Nucleus accumbens (tissue), 56 donors: Measurements from ENCODE around the gene CLBA1.
A peak's percentile ranks its signal among the peaks of the same experiment; 100 is the strongest.

ENCODE experiments used
- DNase-seq, 56 donors: peaks; one replicate each; lab custom pipeline; 2025; lab: John Stamatoyannopoulos, UW

CLBA1 gene

DNA sequence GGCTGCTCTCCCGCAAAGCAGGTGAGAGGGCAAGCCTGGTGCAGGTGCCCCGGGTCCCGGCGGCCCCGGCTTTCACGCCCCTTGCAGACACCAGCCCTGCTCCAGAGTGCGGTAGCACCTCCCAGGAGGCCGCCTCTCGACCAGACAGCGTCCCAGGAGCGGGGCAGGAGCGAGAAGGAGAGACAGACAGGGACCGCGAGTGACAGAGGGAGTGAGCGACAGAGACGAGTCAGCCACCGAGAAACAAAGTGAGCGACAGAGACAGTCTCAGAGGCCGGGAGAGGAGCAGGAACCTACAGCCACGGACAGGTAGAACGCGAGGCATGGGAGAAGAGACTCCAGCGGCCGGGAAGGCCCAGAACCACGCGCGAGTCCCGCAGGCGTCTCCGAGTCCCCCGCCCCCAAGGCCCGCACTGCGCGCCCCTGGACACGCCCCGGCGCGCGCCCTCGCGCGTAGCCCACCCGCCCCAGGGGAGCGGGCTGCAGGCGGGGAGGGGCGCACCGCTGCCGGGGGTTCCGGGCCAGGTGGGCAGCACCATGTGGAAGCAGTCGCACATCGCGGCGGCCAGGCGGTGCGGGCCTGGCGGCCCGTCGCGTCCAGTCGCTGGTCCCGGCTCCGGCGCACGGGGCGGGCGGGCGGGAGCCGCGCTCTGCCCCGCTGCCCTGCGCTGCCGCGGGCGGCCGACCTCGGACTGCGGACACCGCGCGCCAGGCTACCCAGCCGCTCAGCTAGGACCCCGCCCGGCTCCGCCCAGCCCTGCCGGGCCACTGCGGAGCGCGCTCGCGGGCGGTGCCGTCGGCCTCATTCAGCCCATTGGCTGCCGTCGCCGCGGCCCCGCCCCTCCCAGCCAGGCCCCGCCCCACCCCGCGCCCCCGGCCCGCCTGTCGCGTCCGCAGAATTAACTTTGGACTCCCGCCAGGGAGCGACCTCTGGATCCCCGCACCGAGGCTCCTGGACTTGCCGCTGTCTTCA lies 7.6 kb upstream of the CLBA1 start, which contains the start of gene AHNAK2:
AHNAK2 (minus strand) TSS at position 694 of the 973 bp plus-strand sequence; CDS start at position 557, 137 bp downstream.
- DNase-seq: peak in 19 of 56 donors; percentile 4 to 70 (median 25)

DNA sequence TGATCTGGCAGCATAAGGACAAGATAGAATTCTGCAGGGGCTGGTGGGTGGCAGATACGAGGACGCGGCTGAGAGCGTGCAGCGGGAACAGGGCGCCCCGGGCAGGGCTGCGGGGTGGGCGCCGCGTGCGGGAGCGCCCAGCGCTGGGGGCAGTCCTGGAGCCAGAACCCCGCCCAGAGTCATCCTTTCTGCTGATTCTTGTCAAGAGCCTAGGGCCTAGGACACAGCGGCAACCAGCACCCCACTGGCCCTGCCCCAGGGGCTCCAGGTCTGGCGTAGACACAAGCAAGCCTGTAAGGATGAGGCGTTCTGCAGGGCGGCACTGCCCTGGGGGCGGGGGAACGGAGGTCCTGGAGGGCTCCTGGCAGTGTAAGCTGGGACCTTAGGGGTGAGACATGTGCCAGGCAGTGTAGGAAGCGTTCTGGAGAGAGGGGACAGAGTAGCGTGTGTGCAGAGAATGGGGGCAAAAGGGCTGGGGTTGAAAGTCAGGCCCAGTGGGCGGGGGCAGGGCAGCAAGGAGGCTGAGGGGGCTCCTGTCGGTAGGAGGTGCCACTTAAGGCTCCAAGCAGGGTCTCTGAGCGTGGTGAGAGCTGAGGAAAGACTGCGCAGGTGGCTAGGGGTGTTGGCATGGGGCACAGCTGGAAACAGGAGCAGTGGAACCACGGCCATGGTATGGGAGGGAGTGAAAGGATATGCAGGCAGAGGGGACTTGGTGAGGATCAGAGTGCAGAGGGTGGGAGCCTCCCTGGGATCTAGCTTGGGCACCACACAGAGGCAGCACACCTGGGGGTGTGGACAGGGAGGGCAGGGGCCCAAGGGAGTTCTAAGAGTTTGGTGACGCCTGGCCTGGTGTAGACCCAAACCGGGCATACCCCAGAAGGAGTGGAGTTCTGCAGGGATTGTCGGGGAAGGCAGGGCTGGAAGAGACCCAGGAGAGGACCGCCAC lies 6.6 kb upstream of the CLBA1 start:
- no peak for DNase-seq

DNA sequence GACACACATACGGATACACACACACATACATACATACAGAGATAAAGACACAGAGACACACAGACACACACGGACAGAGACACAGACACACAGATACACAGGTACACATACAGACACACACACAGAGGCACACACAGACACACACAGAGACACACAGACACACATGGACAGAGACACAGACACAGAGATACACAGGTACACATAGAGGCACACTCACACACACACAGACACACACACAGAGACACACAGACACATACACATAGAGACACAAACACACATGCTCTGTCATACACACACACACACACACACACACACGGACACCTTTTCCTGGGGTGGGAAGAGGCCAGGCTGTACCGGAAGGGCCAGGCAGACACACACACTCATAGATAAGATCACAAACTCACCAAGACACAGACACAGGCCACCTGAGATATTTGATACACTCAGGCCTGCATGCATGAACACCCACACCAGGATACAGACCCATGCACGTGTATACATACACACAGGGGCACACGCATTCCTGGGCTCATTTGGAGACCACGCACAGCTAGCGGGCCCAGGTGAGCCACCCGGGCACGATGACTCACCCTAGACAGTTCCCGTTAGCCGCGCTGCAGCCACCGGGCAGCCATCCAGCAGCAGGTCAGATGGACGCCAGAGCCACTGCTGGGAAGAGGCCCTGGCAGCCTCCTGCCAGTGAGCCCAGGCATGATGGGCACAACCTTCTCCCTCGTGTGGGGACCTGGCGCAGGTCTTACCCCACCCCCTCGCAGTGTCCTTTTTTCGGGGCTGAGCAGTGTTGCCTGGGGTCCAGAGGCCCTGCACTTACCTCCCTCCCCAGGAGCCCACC lies 5.6 kb upstream of the CLBA1 start:
- peak in 1 of 56 donors; percentile 24 for DNase-seq

DNA sequence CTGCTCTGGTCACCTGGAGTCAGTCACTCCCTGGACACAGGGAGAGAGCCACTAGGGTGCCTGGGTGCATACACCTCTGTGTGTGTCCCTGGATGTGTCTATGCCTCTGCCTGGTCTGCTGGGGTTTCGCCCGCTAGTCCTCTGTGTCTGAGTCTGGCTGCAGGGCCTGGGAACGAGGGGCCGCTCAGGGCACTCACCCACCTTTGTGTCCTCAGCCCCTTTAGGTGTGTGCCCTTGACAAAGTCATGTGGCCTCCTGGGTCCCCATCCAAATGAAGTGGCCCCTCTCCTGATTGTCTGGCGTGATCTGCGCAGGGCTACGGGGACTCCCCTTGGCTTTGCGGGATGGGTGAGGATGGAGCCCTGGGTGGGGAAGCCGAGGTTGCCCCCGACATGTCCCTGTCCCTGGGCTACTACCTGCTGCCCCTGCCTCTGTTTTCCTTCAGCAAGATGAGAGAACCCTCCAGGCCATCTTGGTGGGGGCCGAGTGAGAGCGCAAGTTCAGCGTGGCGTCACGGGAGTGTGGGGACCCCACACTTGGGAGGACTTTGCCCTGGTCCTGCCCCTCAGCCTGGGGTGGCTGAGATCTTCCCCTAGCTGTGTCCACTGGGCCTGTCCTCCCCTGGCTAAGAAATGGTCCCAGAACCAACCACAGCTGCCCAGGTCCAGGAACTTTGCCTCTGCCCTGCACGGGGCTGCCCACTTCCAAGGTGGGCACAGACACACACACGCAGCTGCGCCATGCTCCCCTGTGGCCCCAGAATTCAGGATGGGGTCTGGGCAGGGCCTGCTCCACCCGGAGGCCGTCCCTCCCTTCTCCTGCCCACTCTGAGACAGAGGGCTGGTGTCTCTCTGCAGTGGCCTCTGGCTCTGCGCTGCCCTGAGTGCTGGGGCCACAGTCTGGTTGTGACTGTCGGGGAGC lies 4.7 kb upstream of the CLBA1 start:
- no peak for DNase-seq

DNA sequence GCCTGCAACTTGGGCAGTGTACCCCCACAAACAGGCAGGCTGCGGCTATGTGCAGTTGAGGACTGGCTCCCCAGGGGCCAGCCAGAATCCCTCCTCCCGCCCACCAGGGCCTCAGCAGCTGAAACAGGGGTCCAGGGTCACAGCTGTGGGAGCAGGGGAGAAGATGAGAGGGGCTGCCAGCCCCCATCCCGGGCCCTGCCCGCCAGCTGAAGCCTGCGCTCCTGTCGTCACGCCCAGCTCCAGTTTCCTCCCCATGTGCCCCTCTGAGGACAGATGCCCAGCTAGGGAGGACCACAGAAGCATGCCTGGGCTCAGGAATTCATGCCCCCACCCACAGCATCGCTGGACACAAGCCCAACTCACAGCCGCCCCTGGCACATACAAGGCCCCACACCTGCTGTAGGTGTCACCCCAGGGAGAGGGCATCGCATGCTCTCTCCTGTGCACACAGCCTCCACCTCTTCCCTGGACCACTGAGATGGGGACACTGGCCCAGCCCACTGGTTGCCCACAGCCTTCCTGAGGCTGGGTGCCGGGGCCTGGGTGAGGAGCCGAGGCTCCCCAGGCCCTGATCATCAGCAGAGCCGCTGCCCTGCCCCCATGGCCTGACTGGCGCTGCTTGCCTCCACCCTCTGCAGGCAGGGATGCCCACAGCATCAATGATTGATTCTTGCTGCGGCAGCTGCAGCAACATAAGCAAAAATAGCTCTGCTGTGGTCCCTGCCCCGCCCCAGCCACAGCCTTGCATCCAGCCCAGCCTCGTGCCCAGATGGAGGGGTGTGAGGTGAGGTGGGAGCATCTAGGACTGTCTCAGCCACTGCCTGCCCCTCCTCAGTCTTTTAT lies 3.7 kb upstream of the CLBA1 start:
- DNase-seq: peak in 2 of 56 donors; percentile 23 to 28

DNA sequence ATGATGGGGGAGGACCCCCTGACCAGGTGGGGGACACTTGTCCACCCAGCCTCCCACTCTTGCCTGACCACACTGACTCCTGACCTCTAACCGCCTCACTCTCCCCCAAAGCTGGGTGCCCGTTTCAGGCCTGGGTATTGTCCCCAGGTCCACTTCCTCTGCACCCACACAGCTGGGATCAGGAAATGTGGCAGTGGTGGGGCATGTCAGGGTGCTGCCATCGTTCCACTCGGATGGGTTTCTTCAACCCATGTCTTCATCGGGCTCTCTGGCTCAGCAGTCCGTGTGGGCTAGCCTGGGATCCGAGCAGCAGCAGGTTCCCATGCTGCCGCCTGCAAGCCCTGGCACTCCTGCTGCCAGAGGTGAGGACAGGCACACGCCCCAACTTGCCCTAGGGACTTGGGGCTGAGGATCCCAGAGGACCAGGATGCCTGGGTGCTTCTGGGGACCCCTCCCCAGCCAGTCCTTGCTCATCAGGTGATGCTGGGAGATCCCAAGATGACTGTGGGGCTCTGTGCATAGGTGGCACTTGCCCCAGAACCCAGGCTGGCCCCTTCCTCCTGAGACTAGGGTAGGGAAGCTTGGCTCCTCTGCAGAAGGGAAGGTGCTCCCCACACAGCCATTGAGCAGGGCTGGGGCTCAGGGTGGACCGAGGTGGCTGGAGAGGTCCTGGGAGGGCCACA lies 2.9 kb upstream of the CLBA1 start:
- DNase-seq: no peak

DNA sequence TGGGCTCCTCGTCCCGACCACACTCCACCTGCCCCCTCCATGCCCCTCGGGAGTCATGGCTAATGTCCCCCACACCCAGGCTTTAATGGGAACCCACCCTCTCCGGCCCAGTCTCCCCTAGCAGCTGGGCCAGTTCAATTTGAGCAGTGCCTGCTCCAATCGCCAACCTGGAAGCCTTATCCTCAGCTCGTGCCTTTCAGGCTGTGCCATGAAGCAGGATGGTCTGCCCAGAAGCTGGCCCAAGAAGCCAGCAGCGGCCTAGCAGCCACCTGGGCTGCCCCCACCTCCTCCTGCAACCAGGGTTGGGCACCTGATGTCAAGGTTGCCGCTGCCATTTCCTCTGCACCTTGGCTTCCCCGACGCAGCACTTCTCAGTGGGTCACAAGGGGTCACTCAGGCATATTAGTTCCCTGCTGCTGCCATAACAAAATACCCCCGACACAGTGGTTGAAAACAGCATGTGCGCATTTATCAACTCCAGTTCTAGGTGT lies 2.3 kb upstream of the CLBA1 start:
- DNase-seq: no peak

DNA sequence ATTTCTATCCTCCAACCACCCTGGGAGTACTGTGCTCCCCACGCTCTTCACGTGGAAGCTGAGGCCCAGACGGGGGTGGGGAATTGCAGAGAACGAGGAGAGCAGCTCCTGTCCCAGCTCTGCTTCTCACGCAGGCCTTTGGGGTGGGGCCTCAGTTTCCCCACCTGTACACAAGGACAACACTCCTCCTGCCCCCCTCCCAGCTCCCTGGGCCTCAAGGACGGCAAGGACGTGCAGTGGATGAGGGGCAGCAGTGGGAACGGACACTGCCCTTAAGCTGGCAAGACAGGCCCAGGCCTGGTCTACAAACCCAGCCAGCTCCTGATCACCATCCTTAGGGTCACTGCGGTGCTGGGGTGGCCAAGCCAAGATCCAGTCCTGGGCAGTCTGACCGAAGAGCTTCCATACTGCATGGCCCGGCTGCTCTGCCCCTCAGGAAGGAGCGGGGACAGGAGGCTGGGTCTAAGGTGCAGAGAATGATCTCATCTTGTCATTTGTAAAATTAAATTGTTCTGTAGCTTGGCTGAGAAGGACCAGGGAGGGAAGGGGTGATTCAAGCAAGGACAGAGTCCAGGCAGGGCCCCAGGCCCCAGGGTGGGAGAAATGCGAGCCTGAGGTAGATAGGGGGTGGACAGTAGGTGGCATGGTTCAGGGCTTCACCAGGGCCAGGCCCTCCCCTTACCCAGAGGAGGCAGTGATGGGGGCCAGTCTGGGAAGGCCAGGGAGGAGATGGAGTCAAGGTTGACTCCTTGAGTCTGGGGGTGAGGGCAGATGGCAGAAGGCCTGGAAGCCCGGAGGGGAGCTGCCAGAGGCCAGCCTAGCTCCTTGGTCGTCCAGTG lies 1.3 kb upstream of the CLBA1 start:
- DNase-seq: no peak

DNA sequence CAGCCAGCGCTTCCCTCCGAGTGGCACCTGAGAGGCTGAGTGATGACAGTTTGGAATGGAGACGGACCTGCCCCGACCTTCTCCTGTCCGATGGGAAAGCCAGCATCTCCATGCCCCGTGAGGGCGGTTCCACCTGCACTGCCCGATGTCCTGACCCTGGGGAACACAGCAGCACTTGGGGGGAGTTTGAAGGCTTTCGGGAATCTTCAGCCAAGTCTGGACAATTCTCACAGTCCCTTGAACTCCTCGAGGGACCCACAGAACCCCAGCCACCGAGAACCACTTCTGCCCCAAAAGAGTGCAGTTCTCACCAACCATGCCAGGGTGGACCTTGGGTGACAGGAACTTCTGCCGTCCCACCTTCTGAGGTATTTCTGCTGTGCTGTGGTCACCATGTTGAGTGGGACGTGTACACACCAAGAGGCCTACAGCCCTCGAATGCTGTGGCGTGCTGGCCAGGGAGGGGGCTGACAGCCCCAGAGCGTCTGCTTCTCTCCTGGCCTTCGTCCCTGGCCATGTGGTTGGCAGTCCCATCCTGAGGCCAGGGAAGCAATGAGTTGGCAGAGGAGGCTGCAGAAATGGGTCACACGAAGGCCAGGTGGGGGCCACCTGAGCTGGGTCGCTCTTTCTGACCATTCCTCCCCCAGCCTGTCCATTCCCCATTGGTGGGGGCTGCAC lies 1.0 kb downstream of the CLBA1 start:
- DNase-seq: no peak

DNA sequence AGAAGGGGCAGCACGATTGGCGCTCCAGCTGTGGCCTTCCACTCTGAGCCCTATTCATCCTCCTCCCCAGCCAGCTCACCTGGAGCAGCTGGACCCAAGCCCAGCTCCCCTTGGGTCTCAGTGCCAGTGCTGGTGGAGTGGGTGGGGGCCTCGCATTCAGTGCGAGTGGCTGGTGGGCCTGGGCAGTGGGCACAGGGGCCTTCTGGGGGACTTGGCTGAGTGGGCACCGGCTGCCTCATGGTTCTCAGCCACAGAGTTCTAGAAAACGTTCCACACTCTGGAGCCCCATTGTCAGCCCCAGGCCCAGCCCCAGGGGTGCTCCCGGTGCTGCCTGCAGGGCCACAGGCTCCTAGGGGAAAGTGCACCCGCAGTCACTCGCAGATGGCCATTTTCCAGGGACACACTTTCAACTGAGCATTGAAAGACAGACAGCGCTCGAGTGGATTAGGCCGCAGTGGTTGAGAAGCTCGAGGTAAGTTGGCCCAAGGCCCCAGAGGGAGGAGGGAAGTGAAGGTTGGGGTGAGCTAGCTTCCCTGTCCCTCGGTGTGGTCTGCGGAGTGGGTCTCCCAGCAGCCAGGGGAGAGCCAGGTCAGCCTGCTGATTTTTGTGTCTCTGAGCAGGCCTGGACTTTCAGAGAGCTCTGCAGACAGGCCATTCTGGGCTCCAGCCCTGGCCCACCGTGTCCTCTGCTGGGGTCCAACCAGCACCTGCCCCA lies 3.8 kb downstream of the CLBA1 start:
- DNase-seq: no peak

DNA sequence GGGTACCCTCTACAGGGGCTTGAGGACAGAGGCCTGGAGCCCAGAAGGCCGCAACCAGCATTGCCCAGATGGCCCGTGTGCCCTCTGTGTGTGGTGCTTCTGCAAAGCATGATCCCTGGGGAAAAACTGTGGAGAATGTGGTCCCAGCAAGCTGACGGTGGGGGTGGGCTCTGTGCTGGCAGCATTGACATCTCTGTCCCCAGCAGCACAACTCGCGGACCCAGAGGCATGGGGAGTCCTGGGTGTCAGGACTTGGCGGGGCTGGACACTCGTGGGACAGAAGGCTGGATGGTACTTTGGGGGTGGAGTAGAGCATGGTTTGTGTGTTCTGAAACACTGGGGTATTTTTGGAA lies 4.3 kb downstream of the CLBA1 start:
- no peak for DNase-seq

DNA sequence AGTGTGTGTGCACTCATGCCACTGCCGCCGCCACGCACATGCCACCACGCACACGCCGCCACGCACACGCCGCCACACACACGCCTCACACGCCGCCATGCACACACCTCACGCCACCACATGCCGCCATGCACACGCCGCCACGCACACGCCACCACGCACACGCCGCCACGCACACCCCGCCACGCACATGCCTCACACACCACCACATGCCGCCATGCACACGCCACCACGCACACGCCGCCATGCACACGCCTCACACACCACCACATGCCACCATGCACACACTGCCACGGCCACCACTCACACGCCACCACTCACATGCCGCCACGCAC lies 6.3 kb downstream of the CLBA1 start:
- no peak for DNase-seq

DNA sequence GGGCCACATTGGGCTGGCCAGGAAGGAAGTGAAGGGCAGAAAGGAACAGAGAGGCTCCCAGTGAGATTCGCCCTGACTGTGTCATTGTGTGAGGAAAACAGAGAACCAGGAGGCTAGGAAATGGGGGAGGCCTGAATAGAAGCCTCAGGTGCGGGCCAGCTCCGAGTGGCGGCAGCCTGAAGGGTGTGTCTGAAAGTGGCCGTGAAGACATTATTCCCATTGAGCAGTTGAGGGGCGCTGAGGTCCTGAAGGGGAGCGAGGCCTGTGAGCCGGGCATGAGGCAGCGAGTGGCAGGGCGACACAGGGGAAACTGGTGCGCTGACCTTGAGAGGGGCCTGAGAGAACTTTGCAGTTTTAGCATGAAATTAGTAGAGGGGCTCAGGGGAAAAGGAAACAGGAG lies 6.9 kb downstream of the CLBA1 start:
- no peak for DNase-seq

DNA sequence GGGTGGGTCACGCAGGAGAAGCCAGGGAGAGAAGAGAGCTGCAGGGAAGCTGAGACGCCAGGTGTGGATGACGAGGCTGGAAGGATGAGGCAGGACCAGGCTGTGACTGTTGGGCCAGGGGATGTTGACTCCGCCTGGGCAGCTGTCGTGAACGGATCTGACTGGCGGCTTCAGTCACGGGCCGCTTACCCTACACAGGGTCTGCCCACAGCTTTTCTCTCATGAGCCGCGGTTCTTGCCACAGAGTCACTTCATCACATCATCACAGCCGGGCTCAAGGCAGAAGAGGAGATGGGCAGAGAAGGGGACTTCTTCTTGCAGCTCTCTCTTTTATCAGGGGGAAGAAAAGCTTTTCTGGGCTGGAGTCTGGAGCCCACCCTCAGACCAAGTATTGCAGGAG lies 7.7 kb downstream of the CLBA1 start:
- no peak for DNase-seq

DNA sequence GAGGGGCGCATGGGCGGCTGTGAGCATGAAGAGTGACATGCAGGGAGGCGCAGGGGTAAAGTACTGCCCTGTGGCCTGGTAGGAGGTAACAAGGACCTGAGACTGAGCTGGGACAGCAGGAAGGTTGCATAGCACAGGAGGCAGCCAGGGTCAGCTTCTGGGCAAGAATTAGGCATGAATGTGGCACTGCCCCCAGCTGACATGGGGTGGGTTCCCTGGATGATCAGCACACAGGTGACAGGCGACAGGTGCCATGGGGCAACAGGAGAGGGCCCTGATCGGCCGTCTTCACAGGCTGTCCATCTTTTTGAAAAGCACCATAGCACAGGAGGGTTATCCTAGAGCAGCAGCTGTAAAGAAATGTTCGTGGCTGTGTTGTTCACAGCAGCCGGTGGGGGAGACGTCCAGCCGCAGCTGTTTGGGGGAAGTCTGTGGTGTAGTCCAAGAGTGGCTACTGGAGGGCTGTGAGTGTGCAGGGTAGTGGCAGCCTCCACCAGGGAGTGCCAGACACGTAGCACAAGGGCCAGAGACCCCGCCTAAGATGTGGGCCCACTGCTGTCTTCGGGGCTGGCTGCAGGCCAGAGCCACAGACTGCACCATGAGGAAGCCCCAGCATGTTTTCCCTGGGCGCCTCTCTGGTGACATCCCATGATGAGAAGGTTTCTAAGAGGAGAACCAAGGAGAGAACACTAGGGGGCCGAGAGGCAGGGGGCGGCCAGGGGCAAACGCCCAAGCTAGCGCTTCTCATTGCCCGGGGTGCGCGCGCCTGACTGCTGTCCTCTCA lies 8.4 kb downstream of the CLBA1 start:
- no peak for DNase-seq
